Measurements from ENCODE around the gene MAP2K3.

MAP2K3 gene

DNA sequence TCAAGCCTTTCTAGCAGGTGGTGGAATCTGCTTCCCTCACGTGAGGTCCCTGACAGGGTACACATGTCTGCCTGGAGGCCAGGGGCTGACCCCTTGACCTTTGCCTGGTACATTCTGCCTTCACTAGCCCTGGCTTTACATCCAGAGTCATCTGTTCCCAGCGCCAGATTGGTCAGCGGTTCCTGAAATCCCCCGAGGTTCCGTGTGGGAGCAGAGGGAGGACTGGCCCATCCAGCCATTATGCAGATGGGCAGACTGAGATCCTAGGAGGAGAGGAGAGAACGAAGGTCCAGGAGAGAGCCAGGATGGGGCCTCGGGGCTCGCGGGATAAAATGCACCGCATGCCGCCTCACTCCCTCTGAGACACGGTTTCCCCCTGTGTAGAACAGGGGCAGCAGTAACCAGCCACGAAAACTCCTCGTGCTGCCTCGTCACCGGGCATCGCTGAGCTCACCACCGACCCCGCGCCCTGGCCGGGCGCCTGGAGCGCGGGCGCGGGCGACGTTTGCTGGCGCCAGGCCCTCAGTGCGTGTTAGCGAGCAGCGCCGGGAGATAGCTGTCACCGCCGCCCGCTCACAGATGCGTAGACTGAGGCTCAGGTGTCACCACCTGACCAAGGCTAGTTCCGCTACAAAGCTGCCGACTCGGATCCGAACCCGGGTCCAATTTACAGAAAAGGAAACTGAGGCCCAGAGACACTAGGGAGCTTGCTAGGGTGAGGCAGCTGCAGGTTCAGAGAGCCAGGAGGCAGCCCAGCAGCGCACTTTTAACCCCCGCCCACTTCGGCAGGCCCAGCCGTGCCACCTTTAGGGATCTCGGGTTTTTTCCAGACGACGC lies 811 bp upstream of the MAP2K3 start:
- TF ChIP-seq, protein P1, sequence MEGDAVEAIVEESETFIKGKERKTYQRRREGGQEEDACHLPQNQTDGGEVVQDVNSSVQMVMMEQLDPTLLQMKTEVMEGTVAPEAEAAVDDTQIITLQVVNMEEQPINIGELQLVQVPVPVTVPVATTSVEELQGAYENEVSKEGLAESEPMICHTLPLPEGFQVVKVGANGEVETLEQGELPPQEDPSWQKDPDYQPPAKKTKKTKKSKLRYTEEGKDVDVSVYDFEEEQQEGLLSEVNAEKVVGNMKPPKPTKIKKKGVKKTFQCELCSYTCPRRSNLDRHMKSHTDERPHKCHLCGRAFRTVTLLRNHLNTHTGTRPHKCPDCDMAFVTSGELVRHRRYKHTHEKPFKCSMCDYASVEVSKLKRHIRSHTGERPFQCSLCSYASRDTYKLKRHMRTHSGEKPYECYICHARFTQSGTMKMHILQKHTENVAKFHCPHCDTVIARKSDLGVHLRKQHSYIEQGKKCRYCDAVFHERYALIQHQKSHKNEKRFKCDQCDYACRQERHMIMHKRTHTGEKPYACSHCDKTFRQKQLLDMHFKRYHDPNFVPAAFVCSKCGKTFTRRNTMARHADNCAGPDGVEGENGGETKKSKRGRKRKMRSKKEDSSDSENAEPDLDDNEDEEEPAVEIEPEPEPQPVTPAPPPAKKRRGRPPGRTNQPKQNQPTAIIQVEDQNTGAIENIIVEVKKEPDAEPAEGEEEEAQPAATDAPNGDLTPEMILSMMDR (IDR thresholded peaks at IDR 0.05; ENCODE audit: low read depth, low read length, missing control alignments), result no peak
- H3K4me3 ChIP-seq (ENCODE audit: low read depth, low read length), result peak overlapping the region; percentile 45
- DNase-seq (ENCODE audit: low read depth), result no peak

DNA sequence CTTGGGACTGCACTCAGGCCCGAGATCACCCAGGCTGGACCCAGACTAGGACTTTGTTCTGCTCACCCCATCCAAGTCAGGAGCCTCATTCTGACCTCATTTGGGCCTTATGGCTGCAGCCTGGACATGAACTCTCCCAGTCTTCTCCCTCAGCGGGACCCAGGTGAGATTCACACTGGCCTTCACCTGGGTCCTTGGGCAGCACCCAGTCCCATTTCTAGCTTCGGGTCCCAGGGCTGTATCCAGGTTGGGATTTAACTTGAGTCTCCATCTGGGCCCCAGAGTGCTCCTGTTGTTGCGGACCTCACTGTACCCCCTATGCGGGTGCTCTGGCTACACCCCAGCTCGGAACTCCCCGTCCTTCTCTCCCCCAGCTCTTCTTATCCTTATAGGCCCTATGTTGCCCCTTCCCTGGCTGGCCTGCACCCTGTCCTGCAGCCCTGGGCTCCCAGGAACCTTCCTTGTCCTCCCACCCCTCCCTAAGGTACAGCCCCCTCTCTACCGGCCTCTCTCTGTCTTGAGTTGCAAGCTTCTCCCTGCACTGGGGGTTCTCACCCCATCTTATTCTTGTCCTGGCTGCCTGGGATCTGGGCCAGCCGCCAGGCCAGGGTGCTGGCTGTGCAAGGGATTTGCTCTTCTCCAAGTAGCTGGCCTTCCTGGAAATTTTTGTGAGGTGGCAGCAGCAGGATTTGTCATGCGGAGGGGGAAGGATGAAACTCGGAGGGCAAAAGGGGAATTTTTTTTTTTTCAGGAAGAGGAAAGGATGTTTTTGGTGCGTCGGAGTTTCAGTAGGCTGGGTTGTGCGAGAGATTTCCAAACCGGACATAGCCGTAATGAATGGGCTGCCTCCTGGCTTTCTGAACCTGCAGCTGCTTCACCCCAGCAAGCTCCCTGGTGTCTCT lies 904 bp downstream of the MAP2K3 start:
- TF ChIP-seq, protein P1 (IDR thresholded peaks at IDR 0.05; ENCODE audit: low read depth, low read length, missing control alignments), result no peak
- no peak for DNase-seq (ENCODE audit: low read depth)
- peak overlapping the region; percentile 88 for H3K4me3 ChIP-seq (ENCODE audit: low read depth, low read length)

DNA sequence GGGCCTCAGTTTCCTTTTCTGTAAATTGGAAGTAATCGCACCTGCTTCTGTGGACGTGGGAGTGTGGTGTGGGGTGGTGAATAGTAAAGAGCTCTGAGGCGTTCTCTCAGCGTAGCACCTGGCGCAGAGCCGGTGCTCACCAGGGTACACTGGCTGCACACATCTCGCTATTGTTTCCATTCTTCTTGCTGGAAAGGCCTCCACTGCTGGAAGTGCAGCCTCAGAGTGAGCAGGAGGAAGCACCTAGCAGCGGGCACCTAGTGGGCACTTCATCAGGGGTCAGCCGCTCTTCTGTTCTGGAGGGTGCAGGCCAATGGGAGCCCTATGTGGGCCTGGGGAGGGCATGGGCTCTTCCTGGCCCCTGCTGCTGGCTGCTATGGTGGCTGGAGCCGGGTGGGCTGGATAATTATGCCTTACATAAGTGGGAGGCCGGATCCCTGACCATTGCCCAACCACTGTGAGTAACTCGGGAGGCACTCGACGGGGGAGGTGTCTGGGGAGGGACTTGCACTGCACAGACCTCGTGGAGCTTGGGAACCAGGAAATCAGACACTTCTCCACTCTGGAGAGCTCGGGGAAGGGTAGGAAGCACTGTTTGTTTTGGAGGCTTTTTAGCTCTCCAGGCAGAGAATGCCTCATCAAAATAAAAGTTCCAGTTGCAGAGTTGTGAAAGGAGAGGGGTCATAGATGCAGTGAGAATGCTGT lies 1.7 kb downstream of the MAP2K3 start:
- no peak for DNase-seq (ENCODE audit: low read depth)
- peak overlapping the region; percentile 88 for H3K4me3 ChIP-seq (ENCODE audit: low read depth, low read length)
- TF ChIP-seq, protein P1 (IDR thresholded peaks at IDR 0.05; ENCODE audit: low read depth, low read length, missing control alignments), result no peak

DNA sequence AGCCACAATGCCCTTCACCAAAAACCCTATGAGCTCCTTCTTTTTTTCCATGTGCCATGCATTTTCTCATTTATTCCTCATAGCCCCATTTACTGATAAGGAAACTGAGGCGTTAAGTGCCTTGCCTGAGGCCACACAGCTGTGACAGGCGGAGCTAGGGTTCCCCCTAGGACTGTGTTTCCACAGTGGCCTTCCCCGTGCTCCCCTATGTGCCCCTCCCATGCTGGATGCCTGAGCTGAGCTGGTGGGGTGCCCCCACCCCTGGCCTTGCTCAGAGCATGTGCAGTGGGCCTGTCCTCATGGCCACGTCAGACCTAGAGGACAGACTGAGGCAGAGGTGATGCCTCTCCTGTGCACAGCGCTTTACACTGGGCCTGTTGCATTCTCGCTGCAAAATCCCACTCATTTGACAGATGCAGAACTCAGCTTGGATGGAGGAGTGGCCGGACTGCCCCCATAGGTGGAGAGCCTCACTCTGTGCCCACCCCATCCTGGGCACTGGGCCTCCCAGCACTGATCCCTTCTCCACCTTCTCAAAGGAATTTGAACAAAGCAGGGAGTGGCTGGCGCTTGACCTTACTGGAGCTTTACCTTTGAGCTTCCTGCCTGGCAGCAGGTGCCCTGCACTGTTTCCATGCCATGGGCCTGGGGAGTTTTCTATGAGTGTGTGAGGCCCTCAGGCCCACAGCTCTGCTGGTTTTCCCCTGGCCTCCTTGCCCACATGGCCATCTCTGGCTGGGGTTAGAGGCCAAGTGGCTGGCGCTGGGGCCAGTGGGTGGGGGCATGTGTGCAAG lies 2.6 kb downstream of the MAP2K3 start:
- peak overlapping the region; percentile 88 for H3K4me3 ChIP-seq (ENCODE audit: low read depth, low read length)
- TF ChIP-seq, protein P1 (IDR thresholded peaks at IDR 0.05; ENCODE audit: low read depth, low read length, missing control alignments), result no peak
- no peak for DNase-seq (ENCODE audit: low read depth)

DNA sequence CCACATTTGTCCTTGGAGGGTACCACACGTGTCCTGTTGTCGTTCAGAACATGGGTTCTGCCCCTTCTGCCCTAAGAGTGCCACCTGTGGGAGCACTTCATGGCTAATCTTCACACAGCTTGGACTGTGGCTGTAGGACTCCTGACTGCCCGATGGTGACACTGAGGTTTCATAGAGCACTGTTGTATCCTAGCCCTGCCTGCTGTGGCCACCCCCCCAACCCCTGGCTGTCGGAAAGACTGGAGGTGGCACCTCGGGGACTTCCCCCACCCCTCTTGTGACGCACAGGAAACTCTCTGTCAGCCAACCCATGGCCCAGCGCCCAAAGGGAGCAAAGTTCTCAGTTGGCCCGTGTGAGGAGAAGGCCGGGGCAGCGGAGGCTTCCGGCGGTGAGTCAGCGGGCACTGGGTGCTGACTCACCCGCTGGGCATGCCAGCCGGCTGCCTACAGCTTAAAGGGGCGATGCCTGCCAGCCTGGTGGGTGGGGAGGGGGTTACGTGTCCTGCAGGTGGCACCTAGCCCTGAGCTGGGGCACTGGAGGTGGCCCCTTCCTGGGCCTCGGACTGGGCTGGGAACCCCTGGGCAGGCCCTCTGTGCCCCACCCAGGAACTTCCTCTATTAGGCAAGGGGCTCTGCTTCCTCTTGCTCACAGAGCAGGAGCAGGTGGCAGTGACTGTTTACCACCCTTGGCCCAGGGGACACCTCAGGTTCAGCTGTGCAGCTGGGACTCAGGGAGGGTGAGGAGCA lies 3.4 kb downstream of the MAP2K3 start:
- peak; percentile 68 for DNase-seq (ENCODE audit: low read depth)
- TF ChIP-seq, protein P1 (IDR thresholded peaks at IDR 0.05; ENCODE audit: low read depth, low read length, missing control alignments), result no peak
- H3K4me3 ChIP-seq (ENCODE audit: low read depth, low read length), result peak overlapping the region; percentile 88

Measured in GM12864 (cell line).